CD4-positive, alpha-beta T cell treated with Interleukin-4 for 1 hour (primary cell): Measurements from ENCODE around the gene WFDC5.

Source experiments
- DNase-seq, 2 donors: peaks; one replicate each; pipeline ENCODE4 v3.0.0-alpha.2; 2020 to 2022

Gene WFDC5

GRCh38 chr20:45113865-45114264 is 1.1 kb downstream of the WFDC5 start:
- no peak for DNase-seq

- no peak for DNase-seq
Observed at GRCh38 chr20:45112754-45113153, 2.2 kb downstream of the WFDC5 start.

- DNase-seq, result peak; percentile 20 to 33
Observed at GRCh38 chr20:45111799-45112471, 3.0 kb downstream of the WFDC5 start.

GRCh38 chr20:45111285-45111684 is 3.7 kb downstream of the WFDC5 start:
- DNase-seq, result no peak

GRCh38 chr20:45110301-45110700 is 4.7 kb downstream of the WFDC5 start:
- no peak for DNase-seq

GRCh38 chr20:45109634-45110033 is 5.3 kb downstream of the WFDC5 start:
- no peak for DNase-seq

GRCh38 chr20:45105317-45105716 is 9.7 kb downstream of the WFDC5 start:
- DNase-seq, result no peak

GRCh38 chr20:45104786-45105185 is 10.2 kb downstream of the WFDC5 start:
- no peak for DNase-seq

GRCh38 chr20:45103072-45103471 is 11.9 kb downstream of the WFDC5 start:
- DNase-seq, result no peak

GRCh38 chr20:45101333-45101850 is 13.6 kb downstream of the WFDC5 start:
- no peak for DNase-seq

GRCh38 chr20:45100563-45101245 is 14.3 kb downstream of the WFDC5 start, which contains the start of gene KCNS1:
TSS of gene KCNS1 (minus strand) at chr20:45101127. CDS start at chr20:45099236, 1,891 bp downstream.
- no peak for DNase-seq

- DNase-seq, result no peak
Observed at GRCh38 chr20:45098103-45098773, 16.7 kb downstream of the WFDC5 start.

- DNase-seq, result peak; percentile 38 to 39
Observed at GRCh38 chr20:45097485-45098102, 17.4 kb downstream of the WFDC5 start.

GRCh38 chr20:45096781-45097180 is 18.2 kb downstream of the WFDC5 start:
- DNase-seq, result no peak

- DNase-seq, result peak; percentile 57 to 74
Observed at GRCh38 chr20:45095805-45096238, 19.2 kb downstream of the WFDC5 start.

- DNase-seq, result no peak
Observed at GRCh38 chr20:45094864-45095574, 20.0 kb downstream of the WFDC5 start.

GRCh38 chr20:45094201-45094600 is 20.8 kb downstream of the WFDC5 start:
- no peak for DNase-seq

GRCh38 chr20:45092898-45093297 is 22.1 kb downstream of the WFDC5 start:
- DNase-seq, result no peak

- DNase-seq, result no peak
Observed at GRCh38 chr20:45091366-45091765, 23.6 kb downstream of the WFDC5 start.

GRCh38 chr20:45090481-45090880 is 24.5 kb downstream of the WFDC5 start:
- no peak for DNase-seq

GRCh38 chr20:45088247-45088646 is 26.7 kb downstream of the WFDC5 start:
- DNase-seq, result no peak

GRCh38 chr20:45087814-45088213 is 27.2 kb downstream of the WFDC5 start:
- no peak for DNase-seq
